ENCODE results near the gene RSBN1.

GRCh38 chr1:113751516-113751915, 60.8 kb downstream of the RSBN1 start:
- TF ChIP-seq POLR2A (IDR thresholded peaks at IDR 0.05; ENCODE audit: borderline replicate concordance, extremely low read depth, insufficient read depth, insufficient read length) (no peak), CEBPB (IDR thresholded peaks at IDR 0.05; ENCODE audit: low read depth) (no peak), CTCF (IDR thresholded peaks at IDR 0.05 in 2 of 3, conservative IDR thresholded peaks at IDR 0.05 in 1 of 3; ENCODE audit: borderline replicate concordance in 1 of 3, insufficient read depth in 1 of 3, low read depth in 2 of 3, low read length in 2 of 3) (no peak), RAD21 (IDR thresholded peaks at IDR 0.05; ENCODE audit: low read depth) (no peak), MAX (IDR thresholded peaks at IDR 0.05) (no peak), ZNF274 (IDR thresholded peaks at IDR 0.05; ENCODE audit: low read depth, low read length) (no peak), SIN3A (IDR thresholded peaks at IDR 0.05; ENCODE audit: low read depth) (no peak), POLR2AphosphoS5 (IDR thresholded peaks at IDR 0.05; ENCODE audit: low read depth, low read length) (no peak), JUND (IDR thresholded peaks at IDR 0.05) (no peak), YY1 (IDR thresholded peaks at IDR 0.05; ENCODE audit: extremely low read depth, insufficient replicate concordance, low read depth, low read length) (no peak)
